Mesothelial cell of epicardium (in vitro differentiated cells): ENCODE data around the gene PTGR3. TPM values are rescaled to one million over a fixed set of nuclear protein-coding genes. Genes with fewer than 3 reads are reported as not detected.

Experiments used
- DNase-seq, 2 experiments: peaks; one replicate each; pipeline ENCODE4 v3.0.0; 2021; ENCODE audit warnings: low spot score in 2 of 2; ENCODE audit not compliant: unreplicated experiment in 2 of 2
- H3K27ac Mint-ChIP-seq: 2 replicates; pipeline ENCODE4 v1.8.0; 2021; ENCODE audit warnings: mixed read lengths
- H3K27me3 Mint-ChIP-seq: 2 replicates; pipeline ENCODE4 v1.8.0; 2021; ENCODE audit warnings: low read depth, mixed read lengths
- H3K36me3 Mint-ChIP-seq: 2 replicates; pipeline ENCODE4 v1.8.0; 2021; ENCODE audit warnings: mixed read lengths
- H3K4me1 Mint-ChIP-seq: 2 replicates; pipeline ENCODE4 v1.8.0; 2021; ENCODE audit warnings: mixed read lengths
- H3K4me3 Mint-ChIP-seq: 2 replicates; pipeline ENCODE4 v1.8.0; 2021; ENCODE audit warnings: mild to moderate bottlenecking, moderate library complexity, mixed read lengths
- H3K9me3 Mint-ChIP-seq: 2 replicates; pipeline ENCODE4 v1.8.0; 2021; ENCODE audit warnings: mixed read lengths
- total RNA-seq: library from RNA; stranded (reverse); gene quantifications from 3 replicates; pipeline ENCODE4 v1.2.1, GENCODE V29; 2021
- TF ChIP-seq, protein P1 (sequence below): fragments of 200-600 bp; sonication (generic); IDR thresholded peaks from one replicate; pipeline ENCODE4 v1.5.0; 2021; ENCODE audit warnings: antibody characterized with exemption; ENCODE audit not compliant: unreplicated experiment

PTGR3 gene
- total RNA-seq, 1 donor from 2014 or later: 47.0 TPM

DNA sequence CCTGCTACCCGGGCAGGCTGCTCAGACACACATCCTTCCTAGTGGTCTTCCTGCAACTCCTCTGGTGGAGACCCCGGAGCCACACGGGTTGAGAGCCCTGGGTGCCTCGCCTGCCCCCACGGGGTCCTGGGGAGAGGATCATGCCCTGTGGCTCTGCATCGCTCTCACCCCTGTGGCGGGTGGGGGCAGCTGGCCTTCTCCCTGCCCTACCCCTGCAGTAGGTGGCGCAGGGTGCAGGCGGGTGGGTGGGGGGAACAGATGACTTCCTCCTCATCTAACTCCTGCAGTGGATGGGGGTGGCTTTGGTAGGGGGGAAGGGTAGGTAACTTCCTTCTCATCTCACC lies 40.2 kb upstream of the PTGR3 start:
- H3K27ac Mint-ChIP-seq: no peak overlapping the region

DNA sequence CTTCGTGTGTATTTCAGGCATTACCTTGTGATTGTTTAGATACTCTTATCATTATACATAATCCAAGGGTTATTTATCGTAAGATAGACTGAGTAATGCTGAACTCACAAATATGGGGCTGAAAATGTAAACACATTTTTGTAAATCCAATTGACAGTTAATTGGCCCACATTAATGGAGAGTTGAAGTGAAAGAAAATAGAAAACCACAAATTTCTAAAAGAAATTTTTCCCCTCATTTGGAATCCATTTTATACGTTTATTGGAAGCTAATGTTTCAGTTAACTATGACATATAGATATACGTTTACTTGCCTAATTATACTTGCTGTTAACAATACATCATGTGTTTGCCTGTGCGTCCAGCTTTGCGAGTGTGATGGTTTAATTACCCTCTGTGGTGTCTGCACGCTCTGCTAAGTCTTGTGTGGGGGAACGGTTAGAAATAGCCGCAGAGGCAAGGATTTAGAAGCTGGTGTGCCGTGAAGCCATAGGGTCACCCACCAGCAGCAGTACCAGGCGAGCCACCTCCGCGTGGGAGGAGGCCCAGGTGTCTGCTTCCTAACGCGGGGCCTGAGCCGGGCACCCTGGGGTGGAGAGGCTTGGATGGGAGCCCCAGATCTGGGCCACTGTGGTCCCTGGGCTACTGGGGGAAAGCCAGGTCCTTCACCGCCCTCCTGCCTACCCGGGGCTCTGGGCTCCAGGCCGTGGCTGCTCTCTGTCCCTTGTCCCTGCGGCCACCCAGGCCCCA lies 39.7 kb upstream of the PTGR3 start:
- Mint-ChIP-seq H3K27me3 (no peaks in the 10 kb centered on the region), H3K36me3 (no peaks in the 10 kb centered on the region), H3K27ac (peak overlapping the region; percentile 93), H3K9me3 (no peaks in the 10 kb centered on the region), H3K4me1 (peaks cover 72% of the 10 kb centered on the region), H3K4me3 (peak overlapping the region; percentile 53)
- TF ChIP-seq, protein P1, sequence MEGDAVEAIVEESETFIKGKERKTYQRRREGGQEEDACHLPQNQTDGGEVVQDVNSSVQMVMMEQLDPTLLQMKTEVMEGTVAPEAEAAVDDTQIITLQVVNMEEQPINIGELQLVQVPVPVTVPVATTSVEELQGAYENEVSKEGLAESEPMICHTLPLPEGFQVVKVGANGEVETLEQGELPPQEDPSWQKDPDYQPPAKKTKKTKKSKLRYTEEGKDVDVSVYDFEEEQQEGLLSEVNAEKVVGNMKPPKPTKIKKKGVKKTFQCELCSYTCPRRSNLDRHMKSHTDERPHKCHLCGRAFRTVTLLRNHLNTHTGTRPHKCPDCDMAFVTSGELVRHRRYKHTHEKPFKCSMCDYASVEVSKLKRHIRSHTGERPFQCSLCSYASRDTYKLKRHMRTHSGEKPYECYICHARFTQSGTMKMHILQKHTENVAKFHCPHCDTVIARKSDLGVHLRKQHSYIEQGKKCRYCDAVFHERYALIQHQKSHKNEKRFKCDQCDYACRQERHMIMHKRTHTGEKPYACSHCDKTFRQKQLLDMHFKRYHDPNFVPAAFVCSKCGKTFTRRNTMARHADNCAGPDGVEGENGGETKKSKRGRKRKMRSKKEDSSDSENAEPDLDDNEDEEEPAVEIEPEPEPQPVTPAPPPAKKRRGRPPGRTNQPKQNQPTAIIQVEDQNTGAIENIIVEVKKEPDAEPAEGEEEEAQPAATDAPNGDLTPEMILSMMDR: no peak
- DNase-seq: no peak

More for the DNA sequence above, 40.2 kb upstream of the PTGR3 start:
- H3K4me1 Mint-ChIP-seq: peaks cover 72% of the 10 kb centered on the region
- no peaks in the 10 kb centered on the region for H3K36me3 Mint-ChIP-seq
- no peaks in the 10 kb centered on the region for H3K27me3 Mint-ChIP-seq
- TF ChIP-seq, protein P1: no peak
- no peak for DNase-seq
- no peaks in the 10 kb centered on the region for H3K9me3 Mint-ChIP-seq
- no peak overlapping the region for H3K4me3 Mint-ChIP-seq

DNA sequence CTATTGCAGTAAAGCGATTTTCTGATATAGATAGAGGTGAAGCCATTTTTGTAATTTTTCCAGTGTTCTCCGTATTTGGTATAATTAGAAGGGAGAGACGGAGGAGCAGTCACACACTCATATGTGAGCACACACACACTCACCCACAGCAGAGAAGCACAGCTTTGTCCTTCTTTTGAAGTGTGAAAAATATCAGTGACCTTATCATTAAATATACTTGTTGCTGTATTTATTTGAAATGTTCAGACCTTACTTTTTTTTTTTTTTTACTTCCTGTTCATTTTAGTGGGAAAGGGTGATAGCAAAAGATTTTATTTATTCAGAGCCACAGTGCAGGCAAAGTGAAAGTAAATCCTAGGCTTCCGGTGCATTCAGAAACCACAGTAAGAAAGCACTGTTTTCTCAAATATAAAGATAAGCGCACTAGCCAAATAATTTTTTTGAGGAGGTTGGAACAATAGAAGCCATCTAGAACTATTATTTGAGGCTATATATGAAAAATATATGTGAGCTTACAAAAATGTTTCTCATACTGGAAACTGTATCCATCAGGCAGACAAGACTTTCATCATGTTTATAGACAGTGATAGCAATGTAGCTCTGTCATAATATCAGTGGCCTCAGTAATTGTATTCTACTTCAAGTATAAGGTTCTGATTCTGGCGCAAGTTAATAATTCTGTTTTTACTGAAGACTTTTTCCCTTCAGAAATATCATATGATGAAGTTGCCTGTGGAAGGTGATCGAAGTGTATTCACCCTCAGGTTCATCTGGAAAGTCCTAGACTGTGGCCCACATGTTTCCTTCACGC lies 38.9 kb upstream of the PTGR3 start:
- DNase-seq: no peak
- peak overlapping the region; percentile 93 for H3K27ac Mint-ChIP-seq
- H3K4me1 Mint-ChIP-seq: peaks cover 73% of the 10 kb centered on the region
- H3K9me3 Mint-ChIP-seq: no peaks in the 10 kb centered on the region
- no peaks in the 10 kb centered on the region for H3K36me3 Mint-ChIP-seq
- H3K4me3 Mint-ChIP-seq: peak overlapping the region; percentile 53
- TF ChIP-seq, protein P1: no peak
- H3K27me3 Mint-ChIP-seq: no peaks in the 10 kb centered on the region

DNA sequence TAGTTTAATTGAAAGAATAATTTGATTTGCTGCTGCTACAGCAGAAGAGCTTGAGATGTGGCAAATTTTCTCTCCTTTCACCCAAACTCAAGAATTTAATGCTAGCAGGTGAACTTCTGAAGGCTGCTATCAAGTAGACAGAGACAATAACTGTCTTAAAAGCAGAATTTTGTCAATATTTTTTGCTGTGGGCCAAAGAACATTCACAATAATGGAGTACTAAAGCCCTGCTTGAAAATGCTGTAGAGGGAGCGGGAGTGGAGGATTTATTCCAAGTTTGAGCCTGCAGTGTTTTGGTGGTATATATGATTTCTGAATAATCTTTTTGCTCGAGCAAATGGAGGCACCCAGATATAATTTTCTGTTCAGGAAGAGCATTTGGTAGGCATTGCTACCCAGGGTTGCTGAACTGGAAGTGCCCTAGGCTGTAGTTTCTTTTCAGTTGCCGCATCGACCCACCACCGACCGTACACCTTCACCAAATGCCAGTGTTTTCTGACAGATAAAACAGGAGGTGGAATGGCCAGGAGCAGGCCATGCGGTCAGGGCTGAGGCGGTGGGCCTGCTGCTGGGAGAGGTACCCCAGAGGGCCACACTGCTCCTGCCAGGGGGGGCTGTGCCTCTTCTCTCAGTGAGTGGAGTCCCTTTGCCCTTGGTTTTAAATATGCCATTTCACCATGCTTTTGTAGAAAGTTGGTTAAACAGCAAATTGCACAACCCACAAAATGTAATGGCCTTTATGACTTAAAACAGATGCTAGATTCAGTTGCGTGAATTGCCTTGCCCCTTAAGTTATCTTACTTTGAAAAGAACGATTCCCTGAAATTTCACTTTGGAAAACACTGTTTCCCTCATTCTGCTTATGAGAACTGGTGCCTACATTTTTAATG lies 38.0 kb upstream of the PTGR3 start:
- Mint-ChIP-seq H3K4me1 (peaks cover 73% of the 10 kb centered on the region), H3K9me3 (no peaks in the 10 kb centered on the region), H3K4me3 (peak overlapping the region; percentile 53), H3K27me3 (no peaks in the 10 kb centered on the region), H3K27ac (peak overlapping the region; percentile 93), H3K36me3 (no peaks in the 10 kb centered on the region)
- TF ChIP-seq, protein P1: no peak
- DNase-seq: no peak

DNA sequence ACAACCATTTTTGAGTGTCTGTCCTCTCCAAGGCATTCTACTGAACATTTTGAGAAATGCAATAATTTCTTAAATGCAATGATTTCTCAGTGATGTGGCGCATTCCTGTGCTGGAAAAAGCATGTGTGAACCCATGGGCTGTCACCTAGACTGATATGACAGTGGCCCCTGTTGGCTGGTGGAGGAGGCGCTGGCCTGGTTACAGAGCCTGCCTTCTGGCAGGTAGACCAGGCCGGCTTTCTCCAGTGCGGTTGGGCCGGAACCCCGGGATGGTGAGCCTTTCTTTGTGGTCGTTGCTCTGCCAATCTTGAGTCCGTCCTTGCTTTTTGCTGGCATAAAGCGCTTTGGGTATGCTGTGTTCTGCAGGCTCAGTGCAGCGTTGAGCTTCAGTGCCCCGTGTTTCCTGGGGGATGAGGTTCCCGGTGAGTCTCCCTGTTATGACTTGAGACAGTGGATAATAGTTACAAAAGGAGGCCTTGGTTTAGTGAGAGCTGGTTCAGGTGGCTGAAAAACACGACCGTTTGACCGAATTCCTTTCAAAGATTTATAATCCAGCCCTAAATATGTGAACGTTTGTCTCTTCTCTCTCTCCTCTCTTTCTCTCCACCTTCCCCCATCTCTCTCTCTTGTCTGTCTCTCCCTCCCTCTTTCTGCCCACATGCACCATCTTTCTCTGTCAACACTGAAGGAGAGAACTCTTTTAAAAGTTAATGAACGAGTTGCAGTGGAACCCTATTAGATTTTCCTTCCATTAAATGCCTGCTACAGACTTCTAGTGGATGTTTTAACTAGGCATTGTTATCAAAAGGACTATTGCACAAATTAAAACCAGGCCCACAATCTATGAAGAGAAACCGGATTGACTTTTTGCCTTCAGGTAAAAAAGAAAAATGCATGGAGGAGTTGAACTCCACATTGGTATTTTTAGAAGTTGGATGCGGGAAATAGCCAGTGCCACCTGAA lies 35.7 kb upstream of the PTGR3 start:
- Mint-ChIP-seq H3K36me3 (peaks cover 18% of the 10 kb centered on the region), H3K9me3 (peaks cover 6% of the 10 kb centered on the region), H3K4me1 (peaks cover 68% of the 10 kb centered on the region), H3K4me3 (peak overlapping the region; percentile 36), H3K27ac (peak overlapping the region; percentile 93), H3K27me3 (no peaks in the 10 kb centered on the region)
- TF ChIP-seq, protein P1: no peak
- no peak for DNase-seq
